Keratinocyte (primary cell): Measurements from ENCODE around the gene RELCH. TPM values are rescaled to one million over a fixed set of nuclear protein-coding genes. Genes with fewer than 3 reads are reported as not detected.

Experiments
- DNase-seq: peaks from one replicate; pipeline ENCODE4 v3.0.0-alpha.2; 2011; ENCODE audit warnings: low read depth, missing footprints, low spot score
- FAIRE-seq: peaks from 2 replicates; lab custom pipeline; 2011; peaks lifted over from hg19 to GRCh38; lab: Jason Lieb, UNC
- H2AFZ ChIP-seq: 2 replicates; pipeline ENCODE4 v1.6.0; 2012; ENCODE audit warnings: low read length, control low read depth, inconsistent platforms; ENCODE audit not compliant: control insufficient read depth
- H3K27ac ChIP-seq: 2 replicates; pipeline ENCODE4 v1.5.1; 2011; ENCODE audit warnings: low read length; ENCODE audit not compliant: control insufficient read depth, insufficient read depth
- H3K27me3 ChIP-seq: 3 replicates; pipeline ENCODE4 v1.6.0; 2011; ENCODE audit warnings: low read length; ENCODE audit not compliant: control insufficient read depth, insufficient read depth; ENCODE audit errors: extremely low read depth
- H3K36me3 ChIP-seq, 2 experiments: 2 replicates in 1 of 2; 3 replicates in 1 of 2; pipeline ENCODE4 v1.5.1; 2011; ENCODE audit warnings: low read length in 2 of 2, mild to moderate bottlenecking in 1 of 2; ENCODE audit not compliant: control insufficient read depth in 2 of 2, insufficient read depth in 2 of 2; ENCODE audit errors: extremely low read depth in 1 of 2
- H3K4me1 ChIP-seq: 3 replicates; pipeline ENCODE4 v1.5.1; 2011; ENCODE audit warnings: low read length; ENCODE audit not compliant: control insufficient read depth, insufficient read depth; ENCODE audit errors: extremely low read depth
- H3K4me2 ChIP-seq: 3 replicates; pipeline ENCODE4 v1.6.0; 2011; ENCODE audit warnings: low read depth, low read length; ENCODE audit not compliant: control insufficient read depth, insufficient read depth; ENCODE audit errors: extremely low read depth
- H3K4me3 ChIP-seq, 3 experiments: fragments of 200-600 bp in 1 of 3; sonication (generic) in 1 of 3; 2 replicates in 2 of 3; 3 replicates in 1 of 3; pipeline ENCODE4 v1.5.1; 2011 to 2016; ENCODE audit warnings: low read length in 3 of 3, mild to moderate bottlenecking in 3 of 3, control low read depth in 2 of 3, inconsistent platforms in 1 of 3, low read depth in 1 of 3, mixed read lengths in 1 of 3, mixed run types in 1 of 3, moderate library complexity in 1 of 3; ENCODE audit not compliant: control insufficient read depth in 2 of 3, insufficient read depth in 2 of 3; ENCODE audit errors: extremely low read depth in 1 of 3
- H3K79me2 ChIP-seq: 2 replicates; pipeline ENCODE4 v1.6.0; 2012; ENCODE audit warnings: low read length; ENCODE audit not compliant: control insufficient read depth, insufficient read depth
- H3K9ac ChIP-seq: 3 replicates; pipeline ENCODE4 v1.6.0; 2011; ENCODE audit warnings: low read length; ENCODE audit not compliant: control insufficient read depth, insufficient read depth; ENCODE audit errors: extremely low read depth
- H3K9me1 ChIP-seq: 3 replicates; pipeline ENCODE4 v1.6.0; 2011; ENCODE audit warnings: low read length; ENCODE audit not compliant: control insufficient read depth, insufficient read depth; ENCODE audit errors: extremely low read depth
- H3K9me3 ChIP-seq: 2 replicates; pipeline ENCODE4 v1.5.1; 2012; ENCODE audit warnings: low read depth, low read length; ENCODE audit not compliant: control insufficient read depth
- H4K20me1 ChIP-seq: 3 replicates; pipeline ENCODE4 v1.6.0; 2011; ENCODE audit warnings: low read length; ENCODE audit not compliant: control insufficient read depth, insufficient read depth; ENCODE audit errors: extremely low read depth
- EZH2 ChIP-seq: IDR thresholded peaks from one replicate; pipeline ENCODE4 v1.6.1; 2012; ENCODE audit warnings: inconsistent platforms, mild to moderate bottlenecking, low read length, moderate library complexity
- dilution Hi-C: fragments of 300-500 bp; cut with MboI; formaldehyde crosslinking; loops from one replicate; pipeline ENCODE4 v1.7.0; 2020; ENCODE audit warnings: low sequenced_read_pairs; ENCODE audit not compliant: extremely low pct_ligation_motif_present
- polyA plus RNA-seq, 5 experiments: library from polyadenylated mRNA; depleted of rRNA in 3 of 5; stranded (reverse) in 3 of 5; stranded (forward) in 1 of 5; unstranded in 1 of 5; fragments of >200 nt; gene quantifications; 1 replicate in 1 of 5; 2 replicates in 3 of 5; 3 replicates in 1 of 5; pipeline versions ENCODE4 v1.2.1 to v1.2.3, GENCODE V29; 2011 to 2012; ENCODE audit warnings: missing spikeins in 2 of 5, low read depth in 1 of 5, low replicate concordance in 1 of 5
- TF ChIP-seq, protein P1 (sequence below), 3 experiments: IDR thresholded peaks in 1 of 3; conservative IDR thresholded peaks in 1 of 3; optimal IDR thresholded peaks in 1 of 3; 2 replicates in 2 of 3; 3 replicates in 1 of 3; pipeline versions ENCODE3 to v1.5.1; 2011; ENCODE audit warnings: low read length in 3 of 3, mild to moderate bottlenecking in 3 of 3, moderate library complexity in 2 of 3, control low read depth in 1 of 3, inconsistent platforms in 1 of 3; ENCODE audit not compliant: insufficient read depth in 2 of 3; ENCODE audit errors: extremely low read depth in 1 of 3

The RELCH gene
- polyA plus RNA-seq, 1 donor (not counting 4 experiments of a cell fraction or from before 2014, with no cell fraction given), result 21.8 TPM

DNA sequence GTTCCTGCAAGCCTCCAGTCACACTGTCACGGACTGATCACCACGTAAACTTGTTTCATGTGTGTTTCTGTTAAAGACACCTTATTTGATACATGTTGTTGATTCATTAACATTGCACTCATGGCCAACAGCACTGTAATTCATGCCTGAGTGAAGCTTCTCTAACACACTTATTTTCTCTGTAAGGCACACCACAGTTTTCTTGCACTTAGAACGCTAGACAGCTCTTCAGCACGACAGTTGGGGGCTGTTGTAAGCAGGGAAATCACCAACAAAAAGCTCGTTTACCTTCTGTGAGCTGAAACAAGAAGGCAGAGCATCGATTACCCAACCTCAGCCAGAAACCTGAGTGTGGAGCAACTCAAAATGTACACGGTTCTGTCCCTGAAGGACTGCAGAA is 166.1 kb downstream of the RELCH start:
- no peak overlapping the region for H3K9ac ChIP-seq
- H3K9me1 ChIP-seq, result no peaks in the 10 kb centered on the region
- H3K4me1 ChIP-seq, result no peaks in the 10 kb centered on the region
- FAIRE-seq, result no peak
- H3K79me2 ChIP-seq, result no peaks in the 10 kb centered on the region
- no peak overlapping the region for H3K27ac ChIP-seq
- H2AFZ ChIP-seq, result no peak overlapping the region
- no peaks in the 10 kb centered on the region for H3K36me3 ChIP-seq
- H3K4me2 ChIP-seq, result no peak overlapping the region
- no peak for DNase-seq
- H4K20me1 ChIP-seq, result no peaks in the 10 kb centered on the region
- H3K4me3 ChIP-seq, result no peak overlapping the region
- H3K9me3 ChIP-seq, result no peaks in the 10 kb centered on the region
- dilution Hi-C loops, result no loop called here
- TF ChIP-seq, protein P1, sequence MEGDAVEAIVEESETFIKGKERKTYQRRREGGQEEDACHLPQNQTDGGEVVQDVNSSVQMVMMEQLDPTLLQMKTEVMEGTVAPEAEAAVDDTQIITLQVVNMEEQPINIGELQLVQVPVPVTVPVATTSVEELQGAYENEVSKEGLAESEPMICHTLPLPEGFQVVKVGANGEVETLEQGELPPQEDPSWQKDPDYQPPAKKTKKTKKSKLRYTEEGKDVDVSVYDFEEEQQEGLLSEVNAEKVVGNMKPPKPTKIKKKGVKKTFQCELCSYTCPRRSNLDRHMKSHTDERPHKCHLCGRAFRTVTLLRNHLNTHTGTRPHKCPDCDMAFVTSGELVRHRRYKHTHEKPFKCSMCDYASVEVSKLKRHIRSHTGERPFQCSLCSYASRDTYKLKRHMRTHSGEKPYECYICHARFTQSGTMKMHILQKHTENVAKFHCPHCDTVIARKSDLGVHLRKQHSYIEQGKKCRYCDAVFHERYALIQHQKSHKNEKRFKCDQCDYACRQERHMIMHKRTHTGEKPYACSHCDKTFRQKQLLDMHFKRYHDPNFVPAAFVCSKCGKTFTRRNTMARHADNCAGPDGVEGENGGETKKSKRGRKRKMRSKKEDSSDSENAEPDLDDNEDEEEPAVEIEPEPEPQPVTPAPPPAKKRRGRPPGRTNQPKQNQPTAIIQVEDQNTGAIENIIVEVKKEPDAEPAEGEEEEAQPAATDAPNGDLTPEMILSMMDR (optimal IDR thresholded peaks at IDR 0.05 in 1 of 3, IDR thresholded peaks at IDR 0.05 in 1 of 3, conservative IDR thresholded peaks at IDR 0.05 in 1 of 3; ENCODE audit: extremely low read depth in 1 of 3, insufficient read depth in 2 of 3, low read length in 3 of 3), result no peak
- TF ChIP-seq EZH2, result no peak
- no peaks in the 10 kb centered on the region for H3K27me3 ChIP-seq

DNA sequence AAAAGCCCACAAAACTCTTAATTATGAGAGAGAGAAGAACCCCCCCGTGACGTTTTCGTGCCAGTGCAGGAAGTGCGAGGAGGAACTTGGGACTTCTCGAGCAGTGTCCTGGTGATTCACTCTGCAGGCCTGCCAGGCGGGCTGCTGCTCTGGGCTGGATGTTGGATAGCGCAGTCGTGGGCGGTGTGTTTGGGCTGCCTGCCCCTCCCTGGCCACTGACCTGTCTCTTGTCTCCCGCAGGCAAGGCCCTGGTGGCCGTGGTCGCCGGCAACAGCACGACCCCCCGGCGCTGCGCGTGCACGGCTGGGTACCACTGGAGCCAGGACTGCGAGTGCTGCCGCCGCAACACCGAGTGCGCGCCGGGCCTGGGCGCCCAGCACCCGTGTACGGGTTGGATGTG is 167.1 kb downstream of the RELCH start:
- TF ChIP-seq, protein P1 (optimal IDR thresholded peaks at IDR 0.05 in 1 of 3, IDR thresholded peaks at IDR 0.05 in 1 of 3, conservative IDR thresholded peaks at IDR 0.05 in 1 of 3; ENCODE audit: extremely low read depth in 1 of 3, insufficient read depth in 2 of 3, low read length in 3 of 3), result no peak
- no peak for TF ChIP-seq EZH2
- Histone ChIP-seq H4K20me1 (no peaks in the 10 kb centered on the region), H3K4me3 (no peak overlapping the region), H3K36me3 (no peaks in the 10 kb centered on the region), H3K9me1 (no peaks in the 10 kb centered on the region), H2AFZ (no peak overlapping the region), H3K4me2 (no peak overlapping the region), H3K27me3 (no peaks in the 10 kb centered on the region), H3K79me2 (no peaks in the 10 kb centered on the region), H3K27ac (no peak overlapping the region), H3K9me3 (no peaks in the 10 kb centered on the region), H3K4me1 (no peaks in the 10 kb centered on the region), H3K9ac (no peak overlapping the region)
- FAIRE-seq (no peak), DNase-seq (no peak)
- dilution Hi-C loops, result no loop called here
